Thoracic aorta (tissue), 2 donors: ENCODE measurements around the gene DNASE2. TPM values are rescaled to one million over a fixed set of nuclear protein-coding genes. Genes with fewer than 3 reads are reported as not detected.
A peak's percentile ranks its signal among the peaks of the same experiment; 100 is the strongest.

Experiments used
- ATAC-seq: fragments of 150-250 bp; one replicate; pipeline ENCODE4 v1.8.0; 2017; ENCODE audit warnings: low read depth; ENCODE audit not compliant: insufficient number of reproducible peaks, low FRiP score
- DNase-seq: peaks from one replicate; pipeline ENCODE4 v3.0.0-alpha.2; 2020; ENCODE audit warnings: low spot score
- H3K27ac ChIP-seq, 2 donors: fragments of 200-600 bp; sonication (generic); 1 replicate in 1 of 2; 2 replicates in 1 of 2; pipeline ENCODE4 v1.5.1; 2016; ENCODE audit warnings: mild to moderate bottlenecking in 2 of 2, moderate library complexity in 2 of 2
- H3K27me3 ChIP-seq: fragments of 200-600 bp; sonication (generic); replicated peaks from 2 replicates; pipeline ENCODE4 v1.6.0; 2016; ENCODE audit warnings: mild to moderate bottlenecking; ENCODE audit not compliant: insufficient read depth
- H3K36me3 ChIP-seq: fragments of 200-600 bp; sonication (generic); one replicate; pipeline ENCODE4 v1.5.1; 2016
- H3K4me1 ChIP-seq, 2 donors: fragments of 200-600 bp; sonication (generic); 1 replicate in 1 of 2; 2 replicates in 1 of 2; pipeline versions ENCODE4 v1.5.1 to v1.6.0; 2016; ENCODE audit warnings: low read depth in 2 of 2, mild to moderate bottlenecking in 1 of 2; ENCODE audit not compliant: control insufficient read depth in 1 of 2
- H3K4me3 ChIP-seq: fragments of 200-600 bp; sonication (generic); 2 replicates; pipeline ENCODE4 v1.5.1; 2016; ENCODE audit warnings: mild to moderate bottlenecking
- H3K9me3 ChIP-seq: fragments of 200-600 bp; sonication (generic); 2 replicates; pipeline ENCODE4 v1.5.1; 2016
- total RNA-seq, 2 donors: library from RNA; depleted of rRNA; stranded (reverse); fragments of >200 nt; gene quantifications; one replicate each; pipeline versions ENCODE4 v1.1.0 to v1.2.3, GENCODE V29; 2016
- TF ChIP-seq, protein P1 (sequence below): fragments of 200-600 bp; sonication (generic); IDR thresholded peaks from one replicate; pipeline ENCODE4 v1.5.1; 2019; ENCODE audit warnings: antibody characterized with exemption

Gene DNASE2
- total RNA-seq, 2 donors from 2014 or later = 24.0 to 53.3 TPM

DNA sequence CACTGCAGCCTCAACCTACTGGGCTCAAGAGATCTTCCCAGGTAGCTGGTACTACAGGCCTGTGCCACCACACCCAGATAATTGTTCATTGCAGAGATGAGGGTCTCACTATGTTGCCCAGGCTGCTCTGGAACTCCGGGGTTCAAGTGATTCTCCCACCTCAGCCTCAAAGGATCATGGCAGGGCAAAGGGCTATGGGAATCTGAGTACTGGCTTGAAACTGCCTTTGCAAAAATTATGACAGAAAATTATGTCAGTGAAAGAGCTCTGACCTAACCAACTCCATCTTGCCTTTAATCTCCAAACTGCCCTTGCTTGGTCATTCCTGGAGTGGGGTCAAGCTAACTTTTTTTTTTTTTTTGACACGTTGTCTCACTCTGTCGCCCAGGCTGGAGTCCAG lies 1.3 kb upstream of the DNASE2 start:
- DNase-seq = no peak
- Histone ChIP-seq H3K9me3 (no peaks in the 10 kb centered on the region), H3K36me3 (peaks cover 11% of the 10 kb centered on the region), H3K27ac (no peak overlapping the region), H3K4me1 (peaks cover 8 to 23% of the 10 kb centered on the region in 2 donors), H3K4me3 (no peak overlapping the region), H3K27me3 (no peaks in the 10 kb centered on the region)
- ATAC-seq = no peak
- TF ChIP-seq, protein P1, sequence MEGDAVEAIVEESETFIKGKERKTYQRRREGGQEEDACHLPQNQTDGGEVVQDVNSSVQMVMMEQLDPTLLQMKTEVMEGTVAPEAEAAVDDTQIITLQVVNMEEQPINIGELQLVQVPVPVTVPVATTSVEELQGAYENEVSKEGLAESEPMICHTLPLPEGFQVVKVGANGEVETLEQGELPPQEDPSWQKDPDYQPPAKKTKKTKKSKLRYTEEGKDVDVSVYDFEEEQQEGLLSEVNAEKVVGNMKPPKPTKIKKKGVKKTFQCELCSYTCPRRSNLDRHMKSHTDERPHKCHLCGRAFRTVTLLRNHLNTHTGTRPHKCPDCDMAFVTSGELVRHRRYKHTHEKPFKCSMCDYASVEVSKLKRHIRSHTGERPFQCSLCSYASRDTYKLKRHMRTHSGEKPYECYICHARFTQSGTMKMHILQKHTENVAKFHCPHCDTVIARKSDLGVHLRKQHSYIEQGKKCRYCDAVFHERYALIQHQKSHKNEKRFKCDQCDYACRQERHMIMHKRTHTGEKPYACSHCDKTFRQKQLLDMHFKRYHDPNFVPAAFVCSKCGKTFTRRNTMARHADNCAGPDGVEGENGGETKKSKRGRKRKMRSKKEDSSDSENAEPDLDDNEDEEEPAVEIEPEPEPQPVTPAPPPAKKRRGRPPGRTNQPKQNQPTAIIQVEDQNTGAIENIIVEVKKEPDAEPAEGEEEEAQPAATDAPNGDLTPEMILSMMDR = no peak

DNA sequence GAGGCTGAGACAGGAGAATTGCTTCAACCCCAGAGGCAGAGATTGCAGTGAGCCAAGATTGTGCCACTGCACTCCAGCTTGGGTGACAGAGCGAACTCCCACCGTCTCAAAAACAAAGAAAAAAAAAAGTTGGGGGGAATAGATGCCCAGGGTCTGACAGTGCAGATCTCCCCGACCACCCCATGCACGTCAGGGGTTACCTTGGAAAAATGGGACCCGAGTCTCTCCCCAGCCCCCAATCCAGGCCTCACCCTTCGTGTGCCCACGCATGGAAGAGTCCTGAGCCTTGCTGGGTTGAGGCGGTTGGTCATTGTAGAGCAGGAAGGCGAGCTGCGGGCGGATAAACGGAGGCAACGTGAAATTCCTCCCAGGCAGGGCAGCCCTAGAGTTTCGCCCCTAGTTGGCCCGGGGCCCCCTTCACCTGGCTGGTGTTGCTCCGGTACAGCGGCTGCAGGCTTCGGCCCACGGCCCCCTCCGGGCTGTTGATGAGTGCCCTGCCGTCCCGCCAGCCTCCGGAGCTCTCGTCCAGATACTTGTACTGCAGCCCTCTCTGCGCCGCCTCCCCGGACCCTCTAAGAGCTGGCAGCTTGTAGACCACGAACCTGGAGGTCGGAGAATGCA lies 588 bp downstream of the DNASE2 start:
- Histone ChIP-seq H3K27ac (peak overlapping the region; percentile 93 to 98), H3K27me3 (no peaks in the 10 kb centered on the region), H3K4me3 (peak overlapping the region; percentile 96), H3K36me3 (peaks cover 12% of the 10 kb centered on the region), H3K4me1 (peaks cover 5 to 19% of the 10 kb centered on the region in 2 donors), H3K9me3 (no peaks in the 10 kb centered on the region)
- ATAC-seq (no peak), DNase-seq (no peak)
- TF ChIP-seq, protein P1 = no peak

DNA sequence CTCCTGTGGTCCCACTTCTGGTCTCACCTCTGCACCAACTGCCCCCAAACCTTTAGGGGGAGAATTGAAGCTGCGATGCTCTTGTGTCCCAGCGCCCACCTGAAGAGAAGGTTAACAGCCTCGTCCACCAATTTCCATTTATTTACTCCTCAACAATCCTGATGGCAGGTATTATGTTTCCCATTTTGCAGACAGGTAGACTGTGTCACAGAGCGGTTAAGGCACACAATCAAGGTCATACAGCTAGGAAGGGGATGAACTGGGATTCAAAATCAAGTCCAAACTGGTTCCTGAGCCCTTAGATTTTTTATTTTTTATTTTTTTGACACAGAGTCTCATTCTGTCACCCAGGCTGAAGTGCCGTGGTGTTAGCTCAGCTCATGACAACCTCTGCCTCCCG lies 6.2 kb downstream of the DNASE2 start:
- ATAC-seq (no peak), DNase-seq (no peak)
- Histone ChIP-seq H3K4me1 (peaks cover 0 to 2% of the 10 kb centered on the region in 2 donors), H3K4me3 (no peak overlapping the region), H3K9me3 (no peaks in the 10 kb centered on the region), H3K27ac (no peak overlapping the region), H3K36me3 (peaks cover 15% of the 10 kb centered on the region), H3K27me3 (no peaks in the 10 kb centered on the region)
- TF ChIP-seq, protein P1 = no peak

DNA sequence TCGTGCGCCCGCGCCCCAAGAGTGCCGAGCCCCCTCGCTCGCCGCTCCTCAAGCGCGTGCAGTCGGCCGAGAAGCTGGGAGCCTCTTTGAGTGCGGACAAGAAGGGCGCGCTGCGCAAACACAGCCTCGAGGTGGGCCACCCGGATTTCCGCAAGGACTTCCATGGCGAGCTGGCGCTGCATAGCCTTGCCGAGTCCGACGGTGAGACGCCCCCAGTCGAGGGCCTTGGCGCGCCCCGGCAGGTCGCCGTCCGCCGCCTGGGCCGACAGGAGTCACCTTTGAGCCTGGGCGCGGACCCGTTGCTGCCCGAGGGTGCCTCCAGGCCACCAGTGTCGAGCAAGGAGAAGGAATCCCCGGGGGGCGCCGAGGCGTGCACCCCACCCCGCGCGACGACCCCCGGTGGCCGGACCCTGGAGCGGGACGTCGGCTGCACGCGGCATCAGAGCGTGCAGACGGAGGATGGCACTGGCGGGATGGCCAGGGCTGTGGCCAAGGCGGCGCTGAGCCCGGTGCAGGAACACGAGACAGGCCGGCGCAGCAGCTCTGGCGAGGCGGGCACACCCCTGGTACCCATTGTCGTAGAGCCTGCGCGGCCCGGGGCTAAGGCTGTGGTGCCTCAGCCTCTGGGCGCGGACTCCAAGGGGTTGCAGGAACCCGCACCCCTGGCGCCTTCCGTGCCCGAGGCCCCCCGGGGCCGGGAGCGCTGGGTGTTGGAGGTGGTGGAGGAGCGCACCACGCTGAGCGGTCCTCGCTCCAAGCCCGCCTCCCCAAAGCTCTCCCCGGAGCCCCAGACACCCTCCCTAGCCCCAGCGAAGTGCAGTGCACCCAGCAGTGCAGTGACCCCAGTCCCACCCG lies 7.1 kb downstream of the DNASE2 start:
- Histone ChIP-seq H3K36me3 (peaks cover 15% of the 10 kb centered on the region), H3K27me3 (no peaks in the 10 kb centered on the region), H3K4me3 (no peak overlapping the region), H3K4me1 (no peaks in the 10 kb centered on the region), H3K27ac (no peak overlapping the region), H3K9me3 (no peaks in the 10 kb centered on the region)
- ATAC-seq = no peak
- DNase-seq = no peak
- TF ChIP-seq, protein P1 = no peak
